Measurements from ENCODE around the gene SND1. TPM values are rescaled to one million over a fixed set of nuclear protein-coding genes. Genes with fewer than 3 reads are reported as not detected.

The SND1 gene
- total and polyA plus RNA-seq, 2 donors (not counting 3 experiments of a cell fraction or from before 2014, with no cell fraction given), result 116 to 249 TPM

DNA sequence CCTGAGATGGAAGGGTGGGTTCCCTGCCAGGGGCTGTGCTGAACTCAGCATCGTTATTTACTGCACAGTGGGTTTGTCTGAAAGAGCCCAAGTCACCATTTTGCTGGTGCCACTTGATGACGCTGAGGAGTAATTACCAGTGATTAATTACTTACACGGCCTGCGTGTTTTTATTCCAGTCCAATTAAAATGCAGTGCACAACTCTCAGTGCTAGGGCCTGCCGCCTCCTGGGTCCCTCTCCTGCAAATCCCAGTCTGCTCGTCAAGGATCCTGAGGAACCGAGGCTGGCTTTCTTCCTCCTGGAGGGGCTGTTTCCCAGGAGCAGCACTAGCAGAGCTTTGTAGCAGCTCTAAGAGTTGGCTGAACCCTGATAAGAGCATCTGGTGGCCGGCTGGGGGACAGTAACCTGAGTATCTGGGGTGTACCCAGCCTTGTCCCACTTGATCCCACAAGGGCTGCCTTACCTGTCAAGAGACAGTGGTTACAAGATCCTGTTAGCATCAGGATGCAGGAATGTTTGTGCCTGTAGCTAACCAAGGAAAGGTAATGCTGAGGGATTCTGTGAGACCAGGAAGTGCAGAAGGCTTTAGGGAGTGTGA is 424.3 kb downstream of the SND1 start:
- peaks cover under 1 to 15% of the 10 kb centered on the region in 2 experiments for H3K36me3 ChIP-seq (ENCODE audit: control insufficient read depth in 2 of 2, extremely low read depth in 1 of 2, insufficient read depth in 2 of 2, low read length in 2 of 2)
- DNase-seq (ENCODE audit: low read depth, low spot score) (no peak), FAIRE-seq (no peak)
- intact Hi-C loops (cut with micrococcal nuclease) (no loop called here), dilution Hi-C loops (cut with MboI; ENCODE audit: extremely low pct_ligation_motif_present, low sequenced_read_pairs) (no loop called here)
- no TSS peak for BruUV-seq (replicated peaks)
- H3K4me2 ChIP-seq (ENCODE audit: insufficient read depth, low read length), result no peak overlapping the region
- H3K9ac ChIP-seq (replicated peaks; ENCODE audit: extremely low read depth, insufficient read depth, low read length), result no peak overlapping the region
- H3K4me1 ChIP-seq (ENCODE audit: control insufficient read depth, extremely low read depth, insufficient read depth, low read length), result peaks cover 18% of the 10 kb centered on the region
- H2AFZ ChIP-seq (ENCODE audit: low read depth, low read length), result no peak overlapping the region
- H3K4me3 ChIP-seq (replicated peaks in 1 of 3; ENCODE audit: insufficient read depth in 1 of 3, low read depth in 1 of 3, low read length in 3 of 3), result no peak overlapping the region
- no peaks in the 10 kb centered on the region for H3K9me3 ChIP-seq (replicated peaks; ENCODE audit: control insufficient read depth, insufficient read depth, low read length)
- TF ChIP-seq JUN (IDR thresholded peaks at IDR 0.05; ENCODE audit: borderline replicate concordance, insufficient read depth, insufficient read length, low read depth) (no peak), MYC (IDR thresholded peaks at IDR 0.05; ENCODE audit: low read depth, low read length) (no peak), GATA2 (IDR thresholded peaks at IDR 0.05; ENCODE audit: insufficient read depth, insufficient read length, low read depth, low read length) (no peak), EZH2 (IDR thresholded peaks at IDR 0.05; ENCODE audit: borderline replicate concordance, low read depth, low read length, severe bottlenecking) (no peak), FOS (IDR thresholded peaks at IDR 0.05; ENCODE audit: borderline replicate concordance, insufficient read depth, low read length) (no peak), POLR2A (IDR thresholded peaks at IDR 0.05; ENCODE audit: low read depth, low read length) (no peak), POLR2AphosphoS5 (IDR thresholded peaks at IDR 0.05; ENCODE audit: insufficient read depth, low read depth, low read length) (no peak)
- TF ChIP-seq, protein P1, sequence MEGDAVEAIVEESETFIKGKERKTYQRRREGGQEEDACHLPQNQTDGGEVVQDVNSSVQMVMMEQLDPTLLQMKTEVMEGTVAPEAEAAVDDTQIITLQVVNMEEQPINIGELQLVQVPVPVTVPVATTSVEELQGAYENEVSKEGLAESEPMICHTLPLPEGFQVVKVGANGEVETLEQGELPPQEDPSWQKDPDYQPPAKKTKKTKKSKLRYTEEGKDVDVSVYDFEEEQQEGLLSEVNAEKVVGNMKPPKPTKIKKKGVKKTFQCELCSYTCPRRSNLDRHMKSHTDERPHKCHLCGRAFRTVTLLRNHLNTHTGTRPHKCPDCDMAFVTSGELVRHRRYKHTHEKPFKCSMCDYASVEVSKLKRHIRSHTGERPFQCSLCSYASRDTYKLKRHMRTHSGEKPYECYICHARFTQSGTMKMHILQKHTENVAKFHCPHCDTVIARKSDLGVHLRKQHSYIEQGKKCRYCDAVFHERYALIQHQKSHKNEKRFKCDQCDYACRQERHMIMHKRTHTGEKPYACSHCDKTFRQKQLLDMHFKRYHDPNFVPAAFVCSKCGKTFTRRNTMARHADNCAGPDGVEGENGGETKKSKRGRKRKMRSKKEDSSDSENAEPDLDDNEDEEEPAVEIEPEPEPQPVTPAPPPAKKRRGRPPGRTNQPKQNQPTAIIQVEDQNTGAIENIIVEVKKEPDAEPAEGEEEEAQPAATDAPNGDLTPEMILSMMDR (IDR thresholded peaks at IDR 0.05; ENCODE audit: extremely low read depth in 1 of 2, insufficient read depth in 1 of 2, low read depth in 1 of 2, low read length in 2 of 2), result no peak
- TF ChIP-seq, protein P2, sequence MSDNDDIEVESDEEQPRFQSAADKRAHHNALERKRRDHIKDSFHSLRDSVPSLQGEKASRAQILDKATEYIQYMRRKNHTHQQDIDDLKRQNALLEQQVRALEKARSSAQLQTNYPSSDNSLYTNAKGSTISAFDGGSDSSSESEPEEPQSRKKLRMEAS (IDR thresholded peaks at IDR 0.05; ENCODE audit: insufficient read depth, insufficient read length), result no peak
- H4K20me1 ChIP-seq (replicated peaks; ENCODE audit: control insufficient read depth, extremely low read depth, insufficient read depth, low read length), result no peaks in the 10 kb centered on the region
- H3K79me2 ChIP-seq (ENCODE audit: control insufficient read depth, insufficient read depth, low read length), result no peaks in the 10 kb centered on the region
- no peak overlapping the region for H3K27ac ChIP-seq (ENCODE audit: insufficient read depth, low read depth, low read length)
- no peaks in the 10 kb centered on the region for H3K27me3 ChIP-seq (ENCODE audit: control insufficient read depth in 2 of 2, insufficient read depth in 2 of 2, low read length in 2 of 2)
- H3K9me1 ChIP-seq (replicated peaks; ENCODE audit: control insufficient read depth, extremely low read depth, insufficient read depth, low read length), result no peaks in the 10 kb centered on the region
- POLR2A ChIA-PET, result no interaction called here
- CTCF ChIA-PET, result interaction anchor here (0.7 to 2.6 kb wide), 6 partner anchors 8 to 368 kb away, joined by 3 to 10 read pairs (median 6); no protein-coding TSS in a partner anchor

All from endothelial cell of umbilical vein (primary cell).